Stimulated activated CD8-positive, alpha-beta memory T cell treated with anti-CD3 and anti-CD28 coated beads, Interleukin-4, amount 100 ng/mL, for 24 hours (primary cell): ENCODE results near the gene ELK1.
"Not testable (repeated sequence)": the region's sequence is repeated elsewhere in the genome, so short reads cannot be mapped to it uniquely, and the experiment has no call there.

Experiments used
- DNase-seq: peaks from one replicate; pipeline ENCODE4 v3.0.0-alpha.2; 2020; ENCODE audit warnings: low read depth

ELK1 gene

GRCh38 chrX:47611489-47611888 is 38.9 kb downstream of the ELK1 start:
- DNase-seq = no peak

DNA sequence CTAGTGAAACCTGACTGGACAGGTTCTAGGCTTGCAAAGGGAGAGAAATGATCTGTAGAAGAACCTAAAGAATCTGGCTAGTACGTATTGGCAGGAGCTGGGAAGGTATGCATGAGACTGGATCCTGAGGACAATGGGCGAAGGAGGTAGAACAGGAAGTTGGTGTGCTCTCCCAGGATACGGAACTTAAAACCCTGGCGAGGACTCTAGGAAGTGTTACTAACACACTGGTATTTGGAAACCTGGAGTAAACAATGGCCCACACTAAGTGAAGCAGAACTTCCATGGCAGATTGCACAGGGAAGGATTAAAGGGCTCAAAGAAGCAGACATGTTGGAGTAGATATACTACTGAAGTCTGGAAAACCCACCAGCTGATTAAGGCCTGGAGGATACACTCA is 39.9 kb downstream of the ELK1 start:
- DNase-seq = no peak

- no peak for DNase-seq
Observed at GRCh38 chrX:47608130-47608810, 42.1 kb downstream of the ELK1 start.

DNA sequence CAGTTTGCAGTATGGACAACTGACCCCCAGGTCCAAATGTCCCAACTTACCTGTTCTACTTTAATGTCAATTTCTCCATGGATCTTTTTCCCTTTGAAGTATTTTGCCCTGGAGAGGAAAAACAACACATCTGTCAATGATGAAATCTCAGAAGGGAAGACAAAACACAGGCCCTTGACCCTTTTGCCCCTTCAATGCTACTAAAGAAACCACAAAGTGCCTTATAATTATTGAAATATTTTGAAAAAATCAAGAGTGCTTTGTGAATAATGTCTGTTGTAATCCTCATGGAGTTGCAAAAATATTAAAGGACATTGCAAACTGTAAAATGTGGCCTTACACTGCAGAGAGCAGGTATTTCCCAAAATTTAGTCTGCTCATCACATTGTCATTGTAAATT is 43.3 kb downstream of the ELK1 start:
- no peak for DNase-seq

- DNase-seq = no peak
Observed at GRCh38 chrX:47605024-47605423, 45.3 kb downstream of the ELK1 start.

DNA sequence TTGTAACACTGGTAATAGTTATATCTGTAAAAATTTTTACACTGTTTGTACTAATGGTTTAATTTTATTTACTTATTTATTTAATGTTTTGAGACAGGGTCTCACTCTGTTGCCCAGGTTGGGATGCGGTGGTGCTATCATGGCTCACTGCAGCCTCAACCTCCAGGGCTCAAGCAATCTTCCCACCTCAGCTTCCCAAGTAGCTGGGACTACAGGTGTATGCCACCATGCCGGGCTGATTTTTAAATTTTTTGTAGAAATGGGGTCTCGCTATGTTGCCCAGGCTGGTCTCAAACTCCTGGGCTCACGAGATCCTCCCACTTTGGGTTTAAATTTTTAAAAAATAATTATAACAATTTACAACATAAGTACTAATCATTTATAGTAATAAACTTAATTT is 47.2 kb downstream of the ELK1 start:
- not testable (repeated sequence) for DNase-seq

GRCh38 chrX:47597222-47597621 is 53.1 kb downstream of the ELK1 start:
- no peak for DNase-seq

GRCh38 chrX:47596256-47596655 is 54.1 kb downstream of the ELK1 start:
- DNase-seq = no peak

- DNase-seq = no peak
Observed at GRCh38 chrX:47595716-47596251, 54.6 kb downstream of the ELK1 start.

- no peak for DNase-seq
Observed at GRCh38 chrX:47593522-47593921, 56.8 kb downstream of the ELK1 start.

GRCh38 chrX:47590984-47591383 is 59.4 kb downstream of the ELK1 start:
- DNase-seq = no peak

GRCh38 chrX:47587906-47588735 is 62.2 kb downstream of the ELK1 start:
- DNase-seq = no peak

DNA sequence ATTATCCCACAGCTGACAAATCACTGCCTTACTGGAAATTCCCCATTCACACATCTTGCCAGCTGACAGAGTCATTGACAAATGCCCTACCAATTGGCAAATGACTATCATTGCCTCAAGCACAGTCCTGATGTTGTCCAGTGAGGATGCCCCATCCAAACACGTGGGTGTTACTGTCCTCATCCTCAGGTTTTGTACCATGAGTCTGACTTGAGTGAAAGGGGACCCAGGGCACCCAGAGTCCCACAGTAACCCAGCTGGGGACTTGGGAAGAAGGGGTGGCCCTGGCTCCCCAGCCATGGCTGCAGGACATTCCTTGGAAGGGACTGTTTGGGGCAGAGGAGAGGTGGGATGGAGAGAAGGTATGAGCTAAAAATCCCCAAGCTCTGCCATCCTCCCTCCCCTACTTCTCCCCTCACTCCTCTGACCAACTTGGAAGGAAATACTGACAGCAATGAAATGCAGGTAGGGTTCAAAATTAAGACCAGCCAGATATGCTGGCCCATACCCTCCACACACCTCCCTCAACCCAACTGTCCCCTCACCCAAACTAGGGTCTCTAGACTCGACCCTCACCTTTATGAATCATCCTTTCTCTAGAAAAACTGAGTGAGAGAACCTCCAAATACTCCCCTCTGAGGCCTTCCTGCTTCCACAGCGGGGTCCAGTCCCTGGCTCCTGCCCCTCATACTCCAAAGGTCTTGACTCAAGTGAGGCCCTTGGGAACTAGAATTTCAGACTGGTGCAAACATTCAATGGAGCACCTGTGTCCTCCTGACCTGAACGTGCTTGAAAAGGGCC is 63.1 kb downstream of the ELK1 start:
- no peak for DNase-seq

DNA sequence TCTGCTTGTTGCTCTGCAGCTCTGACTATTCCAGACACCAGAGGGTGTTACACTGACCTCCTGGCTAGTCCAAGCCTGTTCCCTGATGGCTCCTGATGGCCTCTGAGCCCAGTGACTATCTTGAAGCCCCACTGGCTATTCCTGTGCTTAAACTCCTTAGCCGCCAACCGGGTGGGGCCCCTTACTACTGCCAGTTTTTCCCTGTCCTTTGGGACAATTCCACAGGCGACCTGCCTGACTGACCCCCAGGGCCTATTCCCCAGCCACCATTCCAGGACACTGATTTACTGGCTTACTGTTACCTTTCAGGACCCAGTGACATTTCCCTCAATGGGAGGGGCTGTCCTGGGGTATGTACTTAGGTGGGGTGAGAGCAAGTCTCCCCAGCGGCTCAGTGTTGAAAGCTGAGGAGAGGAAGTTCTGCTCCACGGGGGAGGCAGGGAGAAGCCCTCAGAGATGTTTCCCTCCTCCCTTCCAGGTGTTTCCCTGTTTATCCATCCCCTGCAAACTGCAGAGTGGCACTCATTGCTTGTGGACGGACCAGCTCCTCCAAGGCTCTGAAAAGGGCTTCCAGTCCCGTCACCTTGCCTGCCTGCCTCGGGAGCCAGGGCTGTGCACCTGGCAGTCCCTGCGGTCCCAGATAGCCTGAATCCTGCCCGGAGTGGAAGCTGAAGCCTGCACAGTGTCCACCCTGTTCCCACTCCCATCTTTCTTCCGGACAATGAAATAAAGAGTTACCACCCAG is 64.1 kb downstream of the ELK1 start:
- DNase-seq = no peak
